ENCODE data around the gene SESN2. TPM values are rescaled to one million over a fixed set of nuclear protein-coding genes. Genes with fewer than 3 reads are reported as not detected.

SESN2 gene
- total RNA-seq, 3 donors from 2014 or later: 20.4 to 32.3 (median 27.6) TPM

DNA sequence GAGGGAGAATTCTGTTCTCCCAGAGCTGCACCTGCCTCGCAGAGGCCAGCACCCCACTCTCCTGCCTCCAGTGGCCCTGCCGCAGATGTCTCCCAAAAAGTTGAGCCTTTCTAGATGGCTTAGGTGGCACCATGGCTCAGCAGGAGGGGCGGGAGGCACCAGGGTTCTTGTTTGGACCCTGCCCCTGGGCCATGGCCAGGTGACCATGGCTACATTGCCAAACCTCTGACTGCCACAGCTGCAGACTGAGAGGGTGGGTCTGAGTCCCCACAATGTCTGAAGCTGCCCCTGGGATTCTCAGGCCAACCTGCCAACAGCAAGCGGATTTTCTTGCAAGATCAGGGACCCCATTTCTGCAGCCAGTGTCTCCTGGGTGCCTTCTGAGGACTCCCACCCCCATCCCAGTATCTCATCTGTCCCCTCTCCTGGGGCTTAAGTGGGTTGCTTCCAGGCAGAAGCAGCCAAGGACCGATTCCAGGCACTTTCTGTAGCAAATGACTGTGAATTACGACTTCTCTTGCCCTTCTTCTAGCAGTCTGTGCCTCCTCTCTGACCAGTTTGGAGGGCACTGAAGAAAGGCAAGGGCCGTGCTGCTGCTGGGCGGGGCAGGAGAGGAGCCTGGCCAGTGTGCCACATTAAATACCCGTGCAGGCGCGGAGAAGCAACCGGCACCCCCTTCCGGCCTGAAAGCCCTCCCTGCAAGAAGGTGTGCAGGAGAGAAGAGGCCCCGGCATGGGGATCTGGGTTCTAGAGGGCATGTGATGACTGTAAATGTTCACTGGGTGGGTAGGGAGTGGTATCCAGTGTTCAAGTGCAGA is 22.5 kb downstream of the SESN2 start:
- ATAC-seq (peak; percentile 57), DNase-seq (peak in 2 of 3 donors; percentile 66 to 70)
- H3K4me1 ChIP-seq (ENCODE audit: low read depth): peaks cover 22% of the 10 kb centered on the region
- no peaks in the 10 kb centered on the region for H3K9me3 ChIP-seq
- intact Hi-C loops (cut with DNase I, micrococcal nuclease): no loop called here
- no peaks in the 10 kb centered on the region for H3K36me3 ChIP-seq (ENCODE audit: low read depth)
- no peak overlapping the region for H3K4me3 ChIP-seq
- TF ChIP-seq CTCF (IDR thresholded peaks at IDR 0.05): no peak

DNA sequence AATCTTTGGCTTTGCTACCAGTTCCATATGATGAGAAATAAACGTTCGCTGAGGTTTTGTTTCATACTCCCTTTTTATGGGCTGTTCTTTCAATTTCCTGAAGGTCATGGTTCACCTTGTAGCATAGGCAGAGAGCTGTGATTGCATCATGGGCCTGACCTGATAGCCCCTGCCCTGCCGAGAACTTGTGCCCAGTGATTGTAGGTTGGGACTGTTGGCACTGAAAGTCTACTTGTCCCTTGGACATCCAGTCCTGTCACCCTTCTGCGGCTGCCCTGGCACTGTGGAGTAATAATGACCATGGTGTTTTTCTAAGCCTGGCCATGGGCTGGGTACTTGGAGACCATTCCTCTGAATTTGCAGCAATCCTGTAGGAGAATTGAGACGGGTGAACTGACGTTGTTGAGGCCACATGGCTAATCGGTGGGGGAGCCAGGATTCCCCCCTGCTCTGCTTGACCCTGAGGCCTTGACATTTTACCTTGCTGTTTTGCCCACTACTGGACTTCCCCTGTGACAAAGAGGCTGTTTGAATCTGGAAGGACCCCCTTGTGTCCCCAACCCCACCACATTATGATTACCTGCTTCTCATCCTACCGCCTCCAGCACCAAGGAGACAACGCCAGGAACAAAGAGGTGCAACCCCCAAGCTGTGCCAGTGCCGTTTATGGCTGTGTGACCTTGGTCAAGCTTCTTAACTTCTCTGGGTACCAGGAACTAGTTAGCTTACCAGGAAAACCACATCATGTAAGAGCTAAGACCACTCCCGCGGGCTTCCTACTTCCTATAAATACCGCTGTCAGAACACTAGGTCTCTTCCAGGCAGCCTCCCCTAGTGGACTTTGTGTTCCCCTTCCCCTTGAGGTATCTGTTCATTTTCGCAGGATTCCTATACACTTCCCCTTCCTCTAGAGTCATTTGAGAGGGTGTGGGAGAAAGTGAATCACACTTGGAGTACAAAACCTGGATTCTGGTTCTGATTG is 23.4 kb downstream of the SESN2 start:
- intact Hi-C loops (cut with DNase I, micrococcal nuclease): no loop called here
- TF ChIP-seq CTCF (IDR thresholded peaks at IDR 0.05): no peak
- ATAC-seq (peak; percentile 77), DNase-seq (peak in 1 of 3 donors; percentile 44)
- Histone ChIP-seq H3K9me3 (no peaks in the 10 kb centered on the region), H3K4me3 (no peak overlapping the region), H3K4me1 (ENCODE audit: low read depth) (peaks cover 22% of the 10 kb centered on the region), H3K36me3 (ENCODE audit: low read depth) (no peaks in the 10 kb centered on the region)

DNA sequence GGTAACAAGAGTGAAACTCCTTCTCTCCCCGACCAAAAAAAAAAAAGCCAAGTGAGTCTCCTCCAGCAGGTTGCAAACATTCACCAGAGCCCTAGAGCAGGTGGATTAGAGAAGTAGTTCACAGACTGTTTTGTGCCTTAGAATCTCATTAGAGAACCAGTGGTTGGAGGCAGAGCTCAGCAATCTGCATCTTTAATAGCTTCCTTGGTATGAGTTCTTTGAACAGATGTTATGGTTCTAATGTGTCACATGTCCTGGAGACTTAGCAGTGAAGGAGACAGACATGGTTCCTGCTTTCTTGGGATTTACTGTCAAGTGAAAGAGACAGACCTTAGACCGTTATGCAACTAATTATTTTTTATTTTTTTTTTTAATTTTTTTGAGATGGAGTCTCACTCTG is 26.8 kb downstream of the SESN2 start:
- no peaks in the 10 kb centered on the region for H3K9me3 ChIP-seq
- DNase-seq: no peak
- no peak for ATAC-seq
- no peak overlapping the region for H3K4me3 ChIP-seq
- H3K36me3 ChIP-seq (ENCODE audit: low read depth): no peaks in the 10 kb centered on the region
- intact Hi-C loops (cut with DNase I, micrococcal nuclease): no loop called here
- peaks cover 21% of the 10 kb centered on the region for H3K4me1 ChIP-seq (ENCODE audit: low read depth)
- no peak for TF ChIP-seq CTCF (IDR thresholded peaks at IDR 0.05)

- intact Hi-C loops (cut with DNase I, micrococcal nuclease): no loop called here
- TF ChIP-seq CTCF (IDR thresholded peaks at IDR 0.05): no peak
- no peak for DNase-seq
- peaks cover 12% of the 10 kb centered on the region for H3K4me1 ChIP-seq (ENCODE audit: low read depth)
- H3K36me3 ChIP-seq (ENCODE audit: low read depth): no peaks in the 10 kb centered on the region
- no peaks in the 10 kb centered on the region for H3K9me3 ChIP-seq
- no peak for ATAC-seq
- H3K4me3 ChIP-seq: no peak overlapping the region
These were observed 29.2 kb downstream of the SESN2 start for GRCh38 chr1:28288487-28288886.

DNA sequence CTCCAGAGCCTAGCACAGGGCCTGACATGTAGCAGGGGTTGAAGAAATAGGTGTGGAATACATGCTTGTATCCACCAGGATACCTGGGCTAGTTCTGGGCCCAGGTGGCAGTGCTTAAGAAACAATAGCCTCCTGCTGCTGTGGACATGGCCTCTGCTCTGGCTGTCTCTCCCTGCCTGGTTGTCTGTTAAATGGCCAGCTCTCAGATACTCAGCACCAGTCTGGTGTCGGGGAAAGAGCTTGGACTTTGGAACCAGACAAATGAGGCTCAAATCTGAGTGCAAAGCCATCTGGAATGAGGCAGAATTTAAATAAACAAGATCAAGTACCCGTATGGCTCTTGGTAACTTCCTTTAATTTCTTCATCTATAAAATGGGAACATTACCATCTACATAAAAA is 31.5 kb downstream of the SESN2 start:
- Histone ChIP-seq H3K36me3 (ENCODE audit: low read depth) (no peaks in the 10 kb centered on the region), H3K4me3 (no peak overlapping the region), H3K9me3 (no peaks in the 10 kb centered on the region), H3K4me1 (ENCODE audit: low read depth) (peaks cover 12% of the 10 kb centered on the region)
- peak in 2 of 3 donors; percentile 59 to 63 for DNase-seq
- ATAC-seq: peak; percentile 93
- no peak for TF ChIP-seq CTCF (IDR thresholded peaks at IDR 0.05)
- intact Hi-C loops (cut with DNase I, micrococcal nuclease): no loop called here
